AML-193 (cell line): ENCODE data around the gene ZBTB16.

Source experiments
- DNase-seq, 2 experiments: peaks; one replicate each; lab custom pipeline; 2025; lab: John Stamatoyannopoulos, UW

Gene ZBTB16

DNA sequence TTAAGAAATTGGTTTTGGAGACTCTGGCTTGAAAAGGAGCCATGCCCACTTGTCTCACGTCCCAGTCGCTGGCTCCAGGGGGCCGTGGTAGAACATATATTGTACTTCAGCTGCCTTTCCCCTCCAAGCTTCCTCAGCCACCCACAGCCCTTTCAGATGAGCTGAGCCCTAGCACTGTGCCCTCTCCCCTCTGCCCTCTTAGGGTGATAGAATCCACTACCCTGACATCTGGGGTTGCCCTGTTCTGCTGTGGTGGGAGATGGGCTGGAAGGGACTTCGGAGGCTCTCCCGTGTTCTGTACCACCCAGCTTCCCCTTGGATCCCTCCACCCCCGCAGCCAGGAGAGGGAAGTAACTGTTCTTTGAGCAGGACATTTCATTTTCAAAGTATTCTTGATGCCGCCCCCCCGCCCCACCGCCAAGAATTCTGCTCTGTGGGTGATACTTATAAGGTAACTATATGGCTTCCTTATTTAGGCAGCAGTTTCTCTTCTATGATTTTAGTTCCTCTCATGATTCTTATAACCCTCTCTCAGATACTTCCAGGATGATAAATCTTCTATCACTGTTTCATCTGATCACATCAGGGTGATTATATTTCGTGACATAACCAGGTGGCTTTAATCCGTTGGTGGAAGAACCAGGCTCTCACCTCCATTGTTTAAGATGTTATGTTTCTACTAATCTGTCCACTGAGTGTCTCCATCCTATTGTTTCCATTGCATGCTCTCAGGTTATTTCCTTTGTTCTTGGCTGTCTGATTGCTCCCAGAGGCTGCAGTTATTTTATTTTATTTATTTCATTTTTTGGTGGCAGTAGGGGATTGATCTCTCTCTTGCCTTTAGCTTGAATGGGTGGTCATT, 24.1 kb downstream of the ZBTB16 start:
- DNase-seq: peak in 1 of 2 experiments; percentile 40

DNA sequence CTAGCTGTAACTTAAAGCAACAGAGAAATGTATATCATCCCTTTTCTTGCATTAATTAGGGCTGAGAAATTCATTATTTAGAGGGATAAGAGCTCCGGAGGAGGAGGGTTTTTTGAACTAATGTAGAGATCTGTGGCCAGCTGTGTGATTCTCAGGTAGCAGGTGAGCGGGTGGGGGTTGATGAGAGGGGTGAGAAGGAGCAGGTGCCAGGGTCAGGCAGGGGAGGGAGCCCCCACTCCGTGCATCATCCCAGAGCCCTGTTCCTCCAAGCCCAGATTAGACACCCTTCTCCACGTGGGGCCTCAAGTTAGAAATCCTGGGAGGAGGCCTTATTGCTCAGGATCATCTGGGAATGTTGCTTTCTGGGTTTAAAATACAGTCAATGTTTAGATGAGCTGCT, 24.9 kb downstream of the ZBTB16 start:
- DNase-seq: no peak

DNA sequence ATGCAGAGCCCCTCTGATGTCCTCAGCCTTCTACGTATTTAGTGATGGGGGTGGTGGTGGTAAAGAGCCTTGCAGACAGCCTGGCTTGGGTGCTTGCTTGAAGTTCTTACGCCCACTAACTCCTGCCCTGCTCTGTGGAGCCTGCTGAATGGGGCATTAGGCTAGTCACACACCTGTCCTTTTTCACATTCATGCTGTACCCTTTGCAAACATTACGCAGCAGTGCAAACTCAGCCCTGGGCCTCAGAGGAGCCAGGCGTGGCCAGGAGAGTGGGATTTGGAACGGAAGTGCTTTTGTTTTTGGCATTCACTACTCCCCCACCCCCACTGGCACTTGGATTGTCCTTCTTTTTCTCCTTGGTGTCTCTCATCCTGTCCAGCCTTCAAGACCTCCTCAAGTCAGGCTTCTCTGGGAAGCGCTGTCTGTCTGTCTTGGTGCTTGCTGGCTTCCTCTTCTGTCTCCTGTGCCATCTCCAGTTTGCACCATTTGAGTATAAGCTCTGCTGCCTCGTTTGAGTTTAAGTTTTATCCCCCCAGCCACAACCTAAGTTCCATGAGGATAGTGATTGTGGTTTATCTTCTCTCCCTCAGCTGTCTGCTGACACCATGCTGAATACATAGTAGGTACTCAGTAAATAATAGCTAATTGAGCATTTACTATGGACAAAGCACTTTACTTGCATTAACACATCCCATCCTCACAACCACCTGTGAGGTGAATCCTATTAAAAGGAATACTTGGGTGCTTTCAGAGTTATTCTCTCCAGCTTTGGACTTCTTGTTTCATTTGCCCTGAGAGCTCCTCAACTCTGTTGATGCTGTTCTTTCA, 26.7 kb downstream of the ZBTB16 start:
- no peak for DNase-seq

DNA sequence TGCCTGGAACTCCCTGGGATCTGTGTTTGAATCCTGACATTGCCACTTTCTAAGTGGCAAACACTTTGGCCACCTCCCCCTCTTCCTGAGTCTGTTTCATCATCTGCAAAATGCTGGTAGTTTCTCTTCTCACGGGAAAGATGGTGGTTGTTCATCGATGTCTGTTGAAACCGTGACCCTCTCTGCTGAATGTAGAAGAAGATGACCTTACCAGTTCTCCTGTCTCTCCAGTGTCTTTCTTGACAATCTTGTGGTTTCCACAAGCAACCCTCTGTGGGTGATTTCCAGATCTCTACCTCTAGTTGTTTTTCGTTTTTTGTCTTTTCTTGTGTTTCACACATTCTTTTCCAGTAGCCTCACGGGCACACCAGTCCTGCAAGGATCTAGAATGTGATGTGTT, 27.5 kb downstream of the ZBTB16 start:
- DNase-seq: no peak

DNA sequence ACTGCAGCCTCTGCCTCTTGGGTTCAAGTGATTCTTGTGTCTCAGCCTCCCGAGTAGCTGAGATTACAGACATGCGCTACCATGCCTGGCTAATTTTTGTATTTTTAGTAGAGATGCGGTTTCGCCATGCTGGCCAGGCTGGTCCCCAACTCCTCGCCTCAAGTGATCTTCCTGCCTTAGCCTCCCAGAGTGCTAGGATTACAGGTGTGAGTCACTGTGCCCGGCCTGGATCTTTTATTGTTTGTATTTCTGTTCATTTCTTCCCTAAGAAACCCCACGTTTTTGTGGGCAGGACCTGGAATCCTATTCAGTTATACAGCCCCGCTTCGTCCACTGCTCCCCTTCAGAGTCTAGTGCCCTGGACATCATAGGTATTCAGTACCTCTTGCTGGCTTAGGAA, 28.7 kb downstream of the ZBTB16 start:
- no peak for DNase-seq

DNA sequence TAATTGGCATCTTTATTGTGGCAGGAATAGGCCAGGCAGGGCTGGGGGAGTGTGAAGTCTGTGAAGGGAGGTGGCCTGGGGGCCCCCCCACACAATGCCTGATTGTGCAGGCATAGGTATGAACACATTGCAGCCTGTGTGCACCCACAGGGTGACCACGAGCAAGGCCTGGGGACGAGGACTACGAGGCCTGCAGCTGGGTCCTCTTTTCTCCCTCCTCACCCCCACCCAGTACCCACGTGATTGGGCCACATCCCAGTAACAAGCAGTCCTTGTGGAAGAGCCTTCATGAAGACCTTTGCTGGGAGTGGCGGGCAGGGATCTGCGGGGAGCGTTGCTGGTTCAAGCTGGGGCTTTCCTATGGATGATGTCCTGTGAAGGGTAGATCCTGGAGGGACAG, 29.3 kb downstream of the ZBTB16 start:
- no peak for DNase-seq

DNA sequence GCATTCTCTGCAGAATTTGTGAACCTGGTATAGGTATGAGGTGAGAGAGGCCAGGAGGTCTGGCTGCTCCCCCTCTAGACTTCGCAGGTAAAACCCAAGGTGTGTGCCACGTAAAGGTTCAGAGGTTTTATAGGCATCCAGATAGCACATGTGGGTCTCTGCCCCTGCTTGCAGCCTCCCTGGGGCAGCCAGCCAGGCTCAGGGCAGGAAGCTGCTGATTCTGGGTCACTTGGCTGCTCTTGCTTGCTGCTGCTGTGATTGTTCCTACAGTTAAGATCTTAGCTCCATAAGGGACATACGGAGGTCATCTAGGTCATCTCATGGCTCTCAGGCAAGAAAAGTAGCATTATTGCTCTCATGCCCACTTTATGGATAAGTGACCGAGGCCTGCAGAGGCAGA, 30.2 kb downstream of the ZBTB16 start:
- DNase-seq: no peak

DNA sequence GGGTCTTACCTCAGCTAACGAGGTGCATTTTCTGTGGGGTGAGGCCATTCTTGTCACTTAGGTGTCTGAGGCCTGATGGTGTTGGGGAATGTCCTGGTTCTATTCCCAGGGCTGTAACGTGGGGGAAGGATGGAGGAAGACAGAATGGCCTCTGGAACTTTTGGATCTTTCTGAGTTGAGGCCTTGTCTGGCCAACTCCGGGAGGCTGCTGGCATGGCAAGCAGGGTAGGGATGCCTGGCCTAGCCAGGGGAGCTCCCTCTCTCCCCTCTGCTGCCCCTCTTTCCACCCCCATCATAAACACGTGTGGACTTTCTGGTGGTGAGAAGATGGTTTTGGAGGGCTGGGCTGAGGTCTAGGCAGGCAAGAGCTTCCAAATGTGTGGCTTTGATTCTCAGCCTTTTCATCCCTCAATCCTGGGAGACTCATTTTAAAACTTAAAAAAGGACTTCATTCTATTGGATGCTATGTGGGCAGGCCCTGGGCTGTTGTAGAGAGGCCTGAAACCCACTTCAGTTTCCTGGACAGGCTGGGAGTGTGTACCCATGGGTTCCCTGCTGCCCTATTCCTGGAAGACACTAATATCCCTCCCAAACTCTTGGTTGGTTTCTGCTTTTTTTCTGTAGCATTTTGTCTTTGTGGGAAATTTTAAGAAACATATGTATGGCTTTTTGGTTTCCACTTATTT, 30.9 kb downstream of the ZBTB16 start:
- no peak for DNase-seq

DNA sequence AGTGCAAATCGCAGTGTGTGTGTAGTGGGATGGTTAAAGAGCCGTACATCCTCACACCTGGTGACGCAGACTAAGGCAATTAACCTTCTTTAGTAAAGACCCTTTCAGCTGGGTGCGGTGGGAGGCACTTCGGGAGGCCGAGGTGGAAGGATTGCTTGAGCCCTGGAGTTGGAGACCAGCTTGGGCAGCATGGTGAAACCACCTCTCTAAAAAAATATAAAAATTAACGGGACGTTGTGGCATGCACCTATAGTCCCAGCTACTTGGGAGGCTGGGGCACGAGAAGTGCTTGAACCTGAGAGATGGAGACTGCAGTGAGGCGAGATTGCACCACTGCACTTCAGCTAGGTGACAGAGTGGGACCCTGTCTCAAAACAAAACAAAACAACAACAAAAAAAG, 31.5 kb downstream of the ZBTB16 start:
- no peak for DNase-seq

DNA sequence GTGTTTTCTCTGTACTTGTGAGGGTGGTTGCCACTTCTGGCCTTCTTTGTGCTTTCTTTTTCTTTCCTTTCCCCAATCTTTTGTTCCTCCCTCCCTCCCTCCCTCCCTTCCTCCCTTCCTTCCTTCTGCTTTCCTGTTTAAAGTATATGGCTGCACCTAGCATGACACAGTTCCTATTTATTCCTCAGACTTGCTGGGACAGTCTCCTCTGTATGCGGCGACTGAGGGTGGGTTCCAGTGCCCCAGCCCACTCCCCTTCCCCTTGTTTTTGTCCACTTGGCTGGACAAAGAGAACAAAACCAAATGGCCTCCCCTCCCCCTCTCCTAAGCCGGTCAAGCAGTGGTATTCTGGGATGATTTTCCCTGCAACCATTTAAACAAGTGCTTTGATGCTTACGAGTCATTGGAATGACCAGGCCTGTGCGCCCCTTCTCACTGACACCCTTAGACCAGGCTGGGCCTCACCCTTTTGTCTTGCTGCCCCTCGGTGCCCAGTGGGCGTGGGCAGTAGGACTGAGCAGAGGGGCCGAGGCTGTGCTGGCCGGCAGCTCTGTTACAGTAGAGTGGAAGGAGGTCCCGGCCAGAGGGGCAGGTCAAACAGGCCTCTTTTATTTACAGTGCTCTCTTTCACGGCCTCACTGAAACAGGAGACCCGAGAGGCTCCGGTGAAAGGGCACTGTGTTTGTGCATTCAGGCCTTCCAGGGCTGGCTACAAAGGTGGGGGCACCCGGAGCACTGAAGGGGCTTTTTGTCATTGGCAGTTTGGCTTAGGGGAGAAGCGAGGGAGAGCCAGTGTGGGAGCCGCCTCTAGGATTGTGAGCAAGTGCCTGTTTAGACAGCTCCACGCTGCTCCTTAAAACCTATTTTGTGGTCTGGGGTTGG, 32.2 kb downstream of the ZBTB16 start:
- no peak for DNase-seq

DNA sequence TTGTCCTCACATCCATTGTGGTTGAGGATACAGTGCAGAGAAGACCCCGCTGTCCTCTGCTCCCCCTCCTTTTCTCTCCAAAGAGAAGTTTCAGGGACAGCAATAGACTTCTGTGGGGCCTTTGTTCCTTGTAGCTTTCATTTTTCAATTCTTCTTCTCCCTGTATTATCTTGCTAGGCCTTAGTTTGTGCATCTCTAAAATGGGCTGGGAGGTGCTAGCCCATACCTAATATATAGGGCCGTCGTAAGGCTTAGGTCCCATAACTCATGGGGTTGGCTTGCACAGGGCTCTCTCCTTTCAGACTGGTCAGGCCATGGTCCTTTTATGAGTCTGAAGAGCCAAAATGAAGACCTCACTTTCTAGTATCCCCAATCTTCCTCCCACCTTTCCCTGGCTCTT, 33.0 kb downstream of the ZBTB16 start:
- DNase-seq: no peak

DNA sequence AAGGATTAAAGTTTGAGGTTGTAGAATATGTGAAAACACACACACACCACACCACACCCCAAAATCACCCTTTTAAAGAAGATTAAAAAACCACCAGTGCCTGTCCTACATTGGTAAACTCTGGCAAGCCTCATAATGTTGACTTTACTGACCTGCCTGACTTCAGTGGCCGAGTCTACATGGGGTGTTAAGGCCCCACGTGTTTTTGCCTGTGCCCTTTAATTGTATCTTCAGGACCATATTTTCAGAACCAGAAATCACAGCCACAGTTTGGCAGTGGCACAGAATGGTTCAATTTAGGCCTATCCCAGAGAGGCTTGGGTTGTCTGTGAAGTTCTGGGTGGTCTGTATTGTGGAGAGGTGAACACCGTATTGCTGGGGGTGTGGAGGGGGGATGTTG, 33.4 kb downstream of the ZBTB16 start:
- DNase-seq: no peak

DNA sequence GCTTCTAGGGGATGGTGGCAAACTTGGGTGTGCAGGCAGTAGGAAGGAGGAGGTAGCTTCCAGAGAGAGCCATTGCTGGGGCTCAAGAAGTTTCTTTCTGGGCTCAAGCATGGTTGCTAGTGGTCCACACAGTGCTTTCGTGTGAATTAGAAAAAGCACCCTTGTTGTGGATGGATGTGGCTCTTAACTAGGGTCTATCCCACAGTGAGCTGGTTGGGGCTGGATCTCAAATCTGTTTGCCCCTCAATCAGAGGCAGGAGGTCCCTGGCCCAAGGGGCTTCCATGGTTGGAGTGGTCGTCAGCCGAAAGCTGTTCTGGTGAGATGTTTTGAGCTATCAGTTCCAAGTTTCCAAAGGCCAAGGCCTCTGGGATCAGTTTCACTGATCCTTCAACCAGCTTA, 35.0 kb downstream of the ZBTB16 start:
- DNase-seq: no peak

DNA sequence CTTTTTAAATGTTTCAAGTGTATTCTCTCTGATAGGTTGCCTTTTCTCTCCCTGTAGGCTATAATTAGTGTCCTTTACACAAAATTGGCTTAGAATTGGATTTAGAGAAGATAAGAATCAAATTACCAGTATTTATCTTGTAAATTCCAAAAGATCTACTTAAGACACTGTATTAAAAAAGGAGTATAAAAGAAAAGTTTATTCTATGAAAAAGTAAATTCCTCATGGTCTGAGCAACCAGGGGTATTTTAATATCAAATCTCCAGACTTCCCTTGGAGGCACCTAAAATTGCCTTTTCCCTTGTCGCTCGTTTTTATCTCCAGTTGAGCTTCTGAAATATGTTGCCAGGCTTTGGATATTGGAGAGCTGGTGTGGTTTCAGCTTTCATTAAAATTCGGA, 36.4 kb downstream of the ZBTB16 start:
- no peak for DNase-seq

DNA sequence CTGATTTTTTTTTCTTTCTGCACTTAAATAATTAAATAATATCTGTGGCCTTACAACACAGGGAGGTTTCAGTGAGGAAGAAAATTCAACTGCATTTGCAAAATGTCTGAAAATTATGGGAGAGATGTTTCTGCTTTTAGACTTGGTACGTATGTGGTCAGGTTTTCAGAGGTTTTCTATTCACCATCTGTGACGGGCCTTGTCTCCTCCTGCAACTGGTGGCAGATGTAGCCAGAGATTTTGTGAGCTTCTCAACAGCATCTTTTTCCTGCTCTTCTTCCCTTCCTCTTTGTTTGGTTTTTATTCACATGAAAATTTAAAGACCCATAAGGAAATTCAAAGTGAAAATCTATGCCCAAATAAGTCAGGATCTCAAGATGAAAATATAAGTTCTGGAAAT, 38.3 kb downstream of the ZBTB16 start:
- no peak for DNase-seq

DNA sequence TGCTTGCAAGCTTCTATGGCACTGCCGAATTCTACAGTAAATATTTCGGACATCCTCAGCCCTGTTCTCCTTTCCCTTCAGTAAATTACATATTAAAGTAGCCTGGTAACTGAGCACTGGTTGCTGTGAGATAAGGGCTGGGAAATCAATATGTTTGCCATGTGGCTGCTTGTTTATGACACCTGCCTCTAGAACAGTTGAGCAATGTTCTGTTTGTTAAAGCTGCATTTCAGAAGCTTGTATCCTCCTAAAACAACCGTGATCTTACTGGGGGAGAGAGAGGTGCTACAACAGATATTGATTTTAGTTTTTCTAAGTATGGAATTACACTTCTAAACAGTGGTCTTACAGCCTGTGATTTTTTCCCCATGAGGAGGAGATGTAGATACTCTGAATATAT, 39.4 kb downstream of the ZBTB16 start:
- no peak for DNase-seq

DNA sequence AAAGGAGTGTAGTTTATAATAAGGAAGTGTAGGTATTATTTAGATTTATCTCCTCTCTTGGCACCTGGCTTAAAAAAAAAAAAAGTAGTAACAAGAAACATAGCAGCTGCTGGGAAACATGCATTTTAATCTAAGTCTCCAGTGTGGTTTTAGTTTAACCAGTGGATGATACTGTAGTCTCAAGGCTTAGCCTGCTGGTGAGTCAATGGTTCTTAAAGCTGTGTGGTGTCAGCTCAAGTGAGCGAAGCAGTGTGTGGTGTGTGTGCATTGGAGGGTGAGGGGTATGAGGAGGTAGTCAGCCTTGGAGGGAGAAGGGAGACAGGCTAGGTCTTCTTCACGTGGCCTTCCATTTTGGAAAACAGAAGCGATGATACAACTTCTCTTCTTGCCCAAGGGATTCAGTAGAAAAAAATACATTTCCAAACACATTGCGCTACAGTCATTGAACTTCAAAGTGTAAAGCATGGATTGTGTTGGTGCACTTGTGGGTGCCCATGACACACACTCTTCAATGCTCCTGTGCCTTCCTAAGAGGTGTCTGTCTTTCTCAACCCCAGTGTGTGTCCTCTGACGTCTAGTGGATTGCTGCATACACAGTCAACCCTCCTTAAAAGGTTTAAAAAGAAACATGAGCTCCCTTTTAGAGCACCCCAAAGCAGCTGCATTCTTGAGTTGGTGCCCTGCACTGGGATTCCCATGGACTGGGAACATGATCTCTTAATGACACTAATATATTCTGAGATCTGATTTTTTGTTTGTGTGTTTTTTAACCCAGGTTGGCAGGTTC, 40.1 kb downstream of the ZBTB16 start:
- no peak for DNase-seq

DNA sequence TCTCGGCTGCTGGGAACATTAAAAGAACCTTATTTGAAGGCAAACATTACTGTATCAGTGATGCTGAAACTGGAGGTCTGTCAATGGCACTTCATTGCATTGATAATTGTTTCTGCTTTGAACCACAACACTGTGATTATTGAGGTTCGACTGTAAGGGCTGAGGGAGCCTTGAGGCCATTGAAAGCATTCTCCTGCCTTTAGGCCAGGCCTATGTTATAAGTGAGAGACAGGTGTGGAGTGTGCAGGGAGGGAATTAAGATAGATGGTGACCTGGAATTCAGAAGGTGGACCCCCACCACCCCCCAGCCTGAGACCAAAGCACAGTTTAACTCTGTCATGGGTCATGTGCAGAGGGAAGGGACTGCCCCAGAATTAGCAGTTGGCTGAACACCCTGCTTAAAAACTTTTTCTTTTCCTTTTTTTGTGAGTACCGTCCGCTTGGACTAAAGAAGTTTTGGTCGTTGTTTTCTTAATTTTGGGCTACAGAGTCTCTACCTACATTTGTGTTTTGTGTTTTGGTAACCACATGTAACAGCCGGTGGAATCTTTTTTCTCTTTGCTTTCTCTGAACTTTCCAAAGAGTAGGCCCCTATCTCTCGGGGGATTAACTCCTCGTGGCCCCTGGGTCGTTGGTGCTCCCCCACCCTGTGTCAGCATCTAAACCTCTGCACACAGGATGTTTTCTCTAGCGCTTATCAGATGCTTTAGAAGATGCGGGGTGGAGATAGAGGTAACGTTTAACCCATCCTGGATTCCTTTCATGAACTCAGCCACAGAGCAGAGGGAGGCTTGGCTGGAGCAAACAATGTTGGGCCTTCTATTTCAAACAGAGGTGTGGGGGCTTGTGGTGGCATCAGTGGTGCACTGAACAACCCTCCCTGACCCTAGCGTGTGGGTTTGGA, 43.7 kb downstream of the ZBTB16 start:
- no peak for DNase-seq

DNA sequence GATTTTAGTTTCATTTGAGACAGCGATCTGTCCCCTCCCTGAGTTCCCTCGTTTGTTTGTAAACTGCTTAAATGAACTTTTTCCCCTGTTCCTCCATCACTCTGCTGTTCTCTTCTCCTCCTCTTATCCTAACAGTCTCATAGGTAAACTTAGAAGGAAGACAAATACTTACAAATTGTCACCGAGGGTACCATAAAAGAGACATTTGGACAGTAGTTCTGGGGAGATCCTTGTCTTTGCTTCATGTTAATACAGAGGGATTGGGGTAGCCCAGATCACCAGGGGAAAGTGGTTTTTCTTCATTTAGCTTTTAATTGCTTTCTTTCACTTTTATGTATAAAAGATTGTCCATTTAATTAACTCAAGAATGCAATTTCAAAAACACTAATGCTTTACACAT, 46.1 kb downstream of the ZBTB16 start:
- no peak for DNase-seq

DNA sequence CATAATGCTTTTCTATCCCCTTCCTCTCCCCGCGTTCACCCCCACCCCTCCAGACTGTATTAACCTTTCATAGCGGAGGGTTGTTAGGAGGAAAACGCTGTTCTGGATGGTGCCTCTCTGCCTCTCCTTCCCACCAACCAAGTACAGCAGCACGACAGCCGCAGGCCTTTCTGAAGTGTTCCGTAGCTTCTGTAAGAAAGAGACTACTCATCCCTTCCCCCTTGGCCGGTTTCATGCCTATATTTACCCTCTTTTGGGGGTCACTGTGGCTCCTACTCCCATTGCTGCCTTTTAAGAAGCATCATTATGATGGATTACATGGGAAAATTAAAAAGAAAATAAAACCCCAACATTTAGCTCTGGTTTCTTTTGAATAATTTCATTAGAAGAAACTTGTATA, 46.5 kb downstream of the ZBTB16 start:
- DNase-seq: no peak
